GOT3 (cell line): Measurements from ENCODE around the gene TPMT.
"Not testable (repeated sequence)": the region's sequence is repeated elsewhere in the genome, so short reads cannot be mapped to it uniquely, and the experiment has no call there.

ENCODE experiments used
- DNase-seq: peaks from one replicate; lab custom pipeline; 2025; ENCODE audit warnings: mixed read lengths; lab: John Stamatoyannopoulos, UW

The TPMT gene

DNA sequence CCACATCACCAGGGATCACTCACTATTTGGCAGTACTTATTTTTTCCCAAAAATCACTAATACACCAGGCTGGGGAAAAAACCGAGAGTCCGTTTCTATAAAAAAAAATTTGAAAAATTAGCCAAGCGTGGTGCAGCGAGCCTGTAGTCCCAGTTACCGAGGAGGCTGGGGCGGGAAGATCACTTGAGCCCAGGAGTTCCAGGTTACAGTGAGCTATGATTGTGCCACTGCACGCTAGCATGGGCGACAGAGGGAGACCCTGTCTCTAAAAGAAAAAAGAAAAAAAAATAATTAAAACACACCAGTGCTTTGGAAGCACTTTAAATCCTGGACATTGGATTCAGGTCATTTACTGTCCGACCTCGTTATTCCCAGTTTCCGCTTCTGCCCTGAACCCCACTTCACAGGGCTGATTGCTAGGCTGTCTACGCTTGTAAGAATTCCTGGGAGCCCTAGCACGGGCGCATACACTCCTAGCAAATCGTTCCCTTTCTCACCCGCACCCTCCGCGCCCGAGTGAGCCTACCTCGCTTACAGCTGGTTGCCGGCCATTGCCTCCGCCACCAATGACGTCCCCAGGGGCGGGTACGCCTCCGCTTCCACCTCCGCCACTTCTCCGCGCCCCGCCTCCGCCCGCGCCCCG, at the start of gene TPMT:
TPMT (minus strand) TSS at position 571 of the 643 bp plus-strand sequence. CDS start 5,950 bp downstream, outside the sequence.
- no peak for DNase-seq

DNA sequence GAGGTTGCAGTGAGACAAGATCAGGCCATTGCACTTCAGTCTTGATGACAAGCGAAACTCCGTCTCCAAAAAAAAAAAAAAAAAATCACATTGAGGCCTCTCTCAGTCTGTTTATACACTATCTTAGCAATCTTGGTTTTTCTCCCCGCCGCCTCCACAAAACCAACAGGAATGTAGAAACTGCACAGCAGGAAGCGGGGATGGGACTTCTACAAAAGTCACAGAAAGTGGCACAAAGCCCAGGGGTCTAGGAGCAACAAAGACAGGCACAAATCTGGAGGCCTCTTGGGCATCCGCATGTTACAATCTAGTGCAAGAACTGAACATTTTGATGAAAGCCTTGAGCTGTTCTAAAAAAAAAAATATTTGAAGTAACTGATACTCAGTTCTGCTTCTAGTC, 48.9 kb upstream of the TPMT start:
- no peak for DNase-seq

- DNase-seq: no peak
Measured at GRCh38 chr6:18192026-18192425, 37.1 kb upstream of the TPMT start.

- DNase-seq: no peak
Measured at GRCh38 chr6:18189196-18189595, 34.3 kb upstream of the TPMT start.

DNA sequence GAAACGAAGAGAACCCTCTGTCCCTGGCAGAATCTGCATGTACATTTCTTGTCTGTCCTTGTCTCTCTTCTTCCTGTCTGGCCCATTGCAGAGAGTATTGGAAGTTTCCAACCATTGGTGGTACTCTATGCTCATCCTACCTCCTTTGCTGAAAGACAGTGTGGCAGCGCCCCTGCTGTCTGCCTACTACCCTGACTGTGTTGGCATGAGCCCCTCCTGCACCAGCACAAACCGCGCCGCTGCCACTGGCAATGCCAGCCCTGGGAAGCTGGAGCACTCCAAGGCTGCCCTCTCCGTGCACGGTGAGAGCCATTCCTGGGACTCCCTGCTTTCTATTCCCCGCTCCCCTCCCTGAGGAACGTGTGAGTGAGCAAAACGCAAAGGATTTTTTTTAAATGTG, 32.8 kb upstream of the TPMT start:
- DNase-seq: no peak

- DNase-seq: no peak
Measured at GRCh38 chr6:18186540-18187250, 31.8 kb upstream of the TPMT start.

DNA sequence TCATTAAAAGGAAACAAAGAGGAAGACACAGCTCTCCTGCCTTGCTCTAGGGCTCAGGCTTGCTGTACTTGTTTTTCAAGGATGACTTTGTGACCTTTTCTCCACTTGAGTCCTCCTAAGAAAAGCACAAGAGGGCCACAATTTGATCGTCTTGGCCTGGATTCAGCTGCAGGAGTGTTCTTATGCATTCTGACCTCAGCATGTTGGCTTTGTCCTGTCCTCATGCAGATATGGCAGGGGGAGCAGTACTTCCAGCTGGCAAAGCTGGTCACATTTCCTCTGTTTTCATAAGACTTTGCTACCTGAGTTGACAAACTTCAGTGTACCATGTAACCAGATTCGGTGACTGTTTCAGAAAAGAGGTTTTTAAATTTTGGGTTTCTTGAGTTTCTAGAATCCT, 31.2 kb upstream of the TPMT start:
- DNase-seq: no peak

DNA sequence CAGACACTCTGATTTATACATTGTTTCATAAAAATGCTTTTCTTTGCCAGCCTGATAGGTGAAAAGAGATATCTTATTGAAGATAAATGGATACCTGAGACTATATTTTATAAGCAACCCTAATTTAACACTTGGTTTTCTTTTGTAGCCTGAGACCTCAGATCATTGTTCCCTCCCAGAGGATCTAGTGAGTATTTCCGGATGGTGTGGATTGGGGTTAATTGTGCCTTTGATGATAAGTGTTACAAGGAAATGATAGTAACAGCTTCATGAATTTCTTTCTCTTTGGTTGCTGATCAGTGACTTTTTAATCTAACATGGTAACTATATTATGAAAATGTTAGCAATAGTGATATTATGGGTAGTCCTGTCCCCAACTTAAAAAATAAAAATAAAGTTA, 30.7 kb upstream of the TPMT start:
- no peak for DNase-seq

DNA sequence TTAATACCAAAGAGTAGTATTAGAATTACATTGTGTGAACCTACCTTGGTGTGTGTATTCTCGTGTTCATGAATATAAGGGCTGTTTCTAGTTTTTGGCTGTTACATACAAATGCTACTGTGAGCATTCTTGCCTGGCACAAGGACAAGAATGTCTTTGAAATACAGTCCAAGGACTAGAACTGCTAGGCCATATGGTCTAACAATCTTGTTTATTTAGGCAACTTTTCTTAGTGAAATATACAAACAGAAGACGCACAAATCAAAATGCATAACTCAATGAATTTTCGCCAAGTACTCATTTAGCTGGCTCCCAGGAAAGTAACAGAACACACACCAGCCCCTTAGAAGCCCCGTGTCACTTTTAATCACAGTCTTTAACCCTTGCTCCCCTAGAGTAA, 28.9 kb upstream of the TPMT start:
- no peak for DNase-seq

GRCh38 chr6:18182568-18182967, 27.7 kb upstream of the TPMT start:
- DNase-seq: no peak

- DNase-seq: no peak
Measured at GRCh38 chr6:18179770-18180356, 25.0 kb upstream of the TPMT start.

- no peak for DNase-seq
Measured at GRCh38 chr6:18178960-18179615, 24.2 kb upstream of the TPMT start.

DNA sequence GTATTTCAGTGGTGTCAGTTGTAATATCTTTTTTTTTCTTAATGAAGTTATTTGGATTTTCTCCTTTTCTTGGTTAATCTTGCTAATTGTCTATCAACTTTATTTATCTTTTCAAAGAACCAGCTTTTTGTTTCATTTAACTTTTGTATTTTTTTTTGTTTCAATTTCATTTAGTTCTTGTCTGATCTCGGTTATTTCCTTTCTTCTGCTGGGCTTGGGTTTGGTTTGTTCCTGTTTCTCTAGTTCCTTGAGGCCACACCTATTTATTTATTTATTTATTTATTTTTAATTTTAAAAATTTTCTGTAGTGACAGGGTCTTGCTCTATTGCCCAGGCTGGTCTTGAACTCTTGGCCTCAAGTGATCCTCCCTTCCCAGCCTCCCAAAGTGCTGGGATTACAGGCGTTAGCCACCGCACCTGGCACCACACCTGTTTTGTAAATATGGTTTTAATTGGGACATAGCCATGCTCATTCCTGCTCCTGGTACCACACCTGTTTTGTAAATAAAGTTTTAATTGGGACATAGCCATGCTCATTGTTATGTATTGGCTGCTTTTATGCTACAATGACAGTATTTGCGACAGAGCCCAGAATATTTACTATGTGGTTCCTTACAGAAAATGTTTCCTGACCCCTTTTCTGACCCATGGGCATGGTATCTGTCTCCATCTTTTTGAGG, 22.5 kb upstream of the TPMT start:
- no peak for DNase-seq

- DNase-seq: not testable (repeated sequence)
Measured at GRCh38 chr6:18176198-18176597, 21.3 kb upstream of the TPMT start.

DNA sequence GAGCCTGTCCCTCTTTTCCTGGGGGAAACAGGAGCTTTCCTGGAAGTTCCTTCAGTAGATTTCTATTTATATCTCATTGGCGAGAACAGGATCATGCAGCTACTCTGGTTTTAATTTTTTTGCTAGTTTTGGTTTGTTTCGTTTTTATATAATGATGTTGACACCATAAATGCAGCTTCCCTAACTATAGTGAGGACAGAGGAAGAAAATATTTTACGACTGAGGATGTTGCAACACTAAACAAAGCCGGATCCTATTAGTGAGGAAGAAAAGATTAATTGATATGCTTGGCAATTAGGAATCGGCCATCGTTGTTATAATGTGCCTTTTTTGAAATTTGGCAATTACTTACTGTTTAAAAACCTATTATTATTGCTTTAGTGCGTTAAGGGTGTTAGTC, 17.0 kb upstream of the TPMT start:
- no peak for DNase-seq

DNA sequence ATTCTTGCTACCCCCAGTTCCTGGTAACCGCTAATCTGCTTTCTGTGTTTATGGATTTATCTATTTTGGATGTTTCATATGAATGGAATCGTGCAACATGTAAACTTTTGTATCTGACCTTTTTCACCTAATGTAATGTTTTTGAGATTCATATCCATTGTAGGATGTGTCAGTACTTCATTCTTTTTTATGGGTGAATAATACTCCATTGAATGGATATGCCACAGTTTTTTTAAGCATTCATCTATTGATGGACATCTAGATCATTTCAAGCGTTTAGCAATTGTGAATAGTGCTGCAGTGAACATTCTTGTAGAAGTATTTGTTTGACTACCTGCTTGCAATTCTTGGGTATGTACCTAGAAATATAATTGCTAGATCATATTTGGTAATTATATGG, 13.4 kb upstream of the TPMT start:
- DNase-seq: no peak

DNA sequence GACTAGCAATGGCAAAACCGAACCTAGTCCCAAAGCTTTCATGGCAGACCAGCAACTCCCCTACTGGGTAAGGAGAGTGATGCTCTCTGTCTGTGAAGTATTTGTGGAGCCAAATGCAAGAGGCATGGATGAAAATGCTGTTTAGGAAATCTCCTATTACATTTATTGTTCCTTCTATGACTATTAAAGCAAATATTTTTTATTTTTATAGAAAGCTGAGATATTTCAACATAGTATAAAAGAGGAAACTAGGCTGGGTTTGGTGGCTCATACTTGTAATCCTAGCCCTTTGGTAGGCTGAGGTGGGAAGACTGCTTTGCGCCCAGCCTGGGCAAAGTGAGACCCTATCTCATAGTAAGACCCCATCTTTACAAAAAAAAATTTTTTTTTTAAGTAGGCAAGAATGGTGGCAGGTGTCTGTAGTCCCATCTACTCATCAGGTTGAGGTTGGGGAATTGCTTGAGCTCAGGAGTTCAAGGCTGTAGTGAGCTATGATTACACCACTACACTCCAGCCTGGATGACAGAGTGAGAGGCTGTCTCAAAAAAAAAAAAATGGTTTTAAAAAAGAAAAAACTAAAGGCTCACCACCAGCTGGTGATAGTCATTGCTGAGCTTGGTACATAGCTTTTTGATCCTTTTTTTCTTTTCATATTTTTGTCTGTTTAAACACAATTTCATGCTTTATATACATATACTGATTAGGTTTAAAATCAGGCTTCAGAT, 11.6 kb upstream of the TPMT start:
- DNase-seq: no peak

DNA sequence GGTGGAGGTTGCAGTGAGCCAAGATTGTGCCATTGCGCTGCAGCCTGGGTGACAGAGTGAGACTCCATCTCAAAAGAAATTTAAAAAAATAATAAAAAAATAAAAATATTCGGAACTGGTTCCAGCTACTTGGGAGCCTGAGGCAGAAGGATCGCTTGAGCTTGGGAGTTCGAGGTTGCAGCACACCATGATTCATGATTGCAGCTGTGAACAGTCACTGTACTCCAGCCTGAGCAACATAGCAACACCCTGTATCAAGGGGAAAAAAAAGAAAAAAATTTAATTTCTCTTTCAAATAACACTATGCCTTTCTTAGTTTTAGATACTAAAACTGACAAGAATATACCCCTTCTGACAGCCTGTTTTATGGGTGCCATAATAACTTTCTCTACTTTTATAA, 10.9 kb upstream of the TPMT start:
- DNase-seq: no peak

- DNase-seq: no peak
Measured at GRCh38 chr6:18162401-18162800, 7.5 kb upstream of the TPMT start.

DNA sequence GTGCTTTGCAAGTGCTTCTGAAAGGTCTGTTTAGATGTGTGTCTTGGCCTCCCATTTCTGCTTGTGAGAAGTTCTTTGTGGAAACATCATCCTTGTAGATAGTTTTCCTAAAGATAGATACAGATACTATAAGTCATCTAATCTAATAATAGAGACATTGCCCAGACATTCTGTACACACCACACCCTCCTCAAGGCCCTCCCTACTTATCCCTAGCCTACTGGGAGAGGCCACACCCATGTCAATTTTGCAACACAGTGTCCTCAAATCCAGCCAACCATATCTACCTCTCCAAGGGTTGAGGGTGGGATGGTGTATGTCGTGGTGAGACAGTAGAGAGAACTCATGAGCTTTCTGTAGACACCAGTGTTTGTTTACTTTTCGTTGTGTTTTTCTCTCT, 6.6 kb upstream of the TPMT start:
- no peak for DNase-seq

- DNase-seq: no peak
Measured at GRCh38 chr6:18160911-18161310, 6.0 kb upstream of the TPMT start.
